C4-2B (cell line): Measurements from ENCODE around the gene ANKRD11.

Experiments used
- ZFX ChIP-seq: fragments of 450-650 bp; IDR thresholded peaks from 2 replicates; pipeline ENCODE4 v1.6.1; 2017
- TF ChIP-seq, protein P1 (sequence below): fragments of 450-650 bp; conservative IDR thresholded peaks from 2 replicates; pipeline ENCODE4 v1.5.1; 2017; ENCODE audit warnings: mild to moderate bottlenecking

DNA sequence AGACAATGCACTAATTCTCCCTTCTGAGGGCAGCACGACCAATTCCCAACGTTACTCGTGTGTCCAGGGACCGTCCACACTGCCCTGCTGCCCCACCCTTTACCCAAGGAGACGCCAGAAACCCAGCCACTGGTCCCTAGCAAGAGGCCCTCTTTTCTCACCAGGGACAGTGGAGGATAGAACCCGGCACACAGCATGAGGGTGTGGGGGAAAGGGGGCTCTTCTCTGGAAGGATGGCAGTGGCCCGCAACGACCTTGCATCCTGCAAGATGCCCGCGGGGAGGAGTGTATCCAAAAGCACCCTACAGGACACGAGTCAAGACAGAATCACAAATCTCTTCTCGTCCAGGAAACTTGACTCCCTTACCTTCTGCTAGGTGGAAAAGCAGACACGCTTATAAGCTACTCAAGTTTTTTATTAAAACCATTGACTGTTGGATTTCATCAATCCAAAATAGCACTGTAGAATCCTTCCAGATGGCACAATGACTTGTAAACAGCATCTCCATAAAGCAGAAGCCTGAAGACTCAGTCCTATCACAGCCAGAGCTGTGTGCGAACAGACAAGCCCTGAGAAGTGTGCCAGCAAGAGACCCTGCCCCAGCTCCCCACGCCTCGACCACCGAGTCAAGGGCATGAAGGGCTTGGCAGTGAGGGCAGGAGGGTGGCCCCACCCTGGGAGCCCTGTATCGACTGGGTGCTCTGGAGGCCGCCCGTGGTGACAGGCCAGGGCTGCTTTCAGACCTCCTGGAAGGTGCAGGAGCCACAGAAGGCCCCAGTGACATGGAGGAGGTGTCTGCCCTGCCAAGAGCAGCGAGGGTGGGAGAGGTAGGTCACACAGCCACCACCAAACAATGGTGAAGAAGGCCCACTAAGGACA, 103.8 kb downstream of the ANKRD11 start:
- TF ChIP-seq, protein P1, sequence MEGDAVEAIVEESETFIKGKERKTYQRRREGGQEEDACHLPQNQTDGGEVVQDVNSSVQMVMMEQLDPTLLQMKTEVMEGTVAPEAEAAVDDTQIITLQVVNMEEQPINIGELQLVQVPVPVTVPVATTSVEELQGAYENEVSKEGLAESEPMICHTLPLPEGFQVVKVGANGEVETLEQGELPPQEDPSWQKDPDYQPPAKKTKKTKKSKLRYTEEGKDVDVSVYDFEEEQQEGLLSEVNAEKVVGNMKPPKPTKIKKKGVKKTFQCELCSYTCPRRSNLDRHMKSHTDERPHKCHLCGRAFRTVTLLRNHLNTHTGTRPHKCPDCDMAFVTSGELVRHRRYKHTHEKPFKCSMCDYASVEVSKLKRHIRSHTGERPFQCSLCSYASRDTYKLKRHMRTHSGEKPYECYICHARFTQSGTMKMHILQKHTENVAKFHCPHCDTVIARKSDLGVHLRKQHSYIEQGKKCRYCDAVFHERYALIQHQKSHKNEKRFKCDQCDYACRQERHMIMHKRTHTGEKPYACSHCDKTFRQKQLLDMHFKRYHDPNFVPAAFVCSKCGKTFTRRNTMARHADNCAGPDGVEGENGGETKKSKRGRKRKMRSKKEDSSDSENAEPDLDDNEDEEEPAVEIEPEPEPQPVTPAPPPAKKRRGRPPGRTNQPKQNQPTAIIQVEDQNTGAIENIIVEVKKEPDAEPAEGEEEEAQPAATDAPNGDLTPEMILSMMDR, result no peak
- no peak for TF ChIP-seq ZFX
